Superior temporal gyrus (tissue), 1 donor: ENCODE measurements around the gene HDAC9.

Source experiments
- DNase-seq: peaks from one replicate; pipeline ENCODE4 v3.0.0-alpha.2; 2016; ENCODE audit errors: extremely low spot score

Gene HDAC9

GRCh38 chr7:18494821-18495408 lies 634 bp upstream of the HDAC9 start:
- DNase-seq = peak; percentile 84

- DNase-seq = peak; percentile 82
Measured at GRCh38 chr7:18496341-18496700, 772 bp downstream of the HDAC9 start.

DNA sequence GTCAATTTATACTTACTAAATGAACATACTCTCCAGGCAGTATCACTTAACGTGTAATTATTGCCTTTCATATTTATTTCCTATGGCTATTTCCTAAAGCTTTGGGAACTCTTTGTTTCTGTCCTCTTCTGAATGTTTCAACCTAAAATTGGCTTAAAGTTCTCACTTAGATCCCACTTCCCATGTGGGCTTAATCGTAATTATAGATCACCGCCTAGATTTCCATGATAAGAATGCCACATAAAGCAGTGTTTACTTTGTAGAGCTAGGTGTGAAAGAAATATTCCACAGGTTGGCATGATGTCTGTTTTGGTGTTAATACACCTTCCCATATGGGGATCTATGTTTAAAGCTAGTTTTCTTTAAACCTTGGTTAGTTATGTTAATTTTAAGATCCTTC lies 1.5 kb downstream of the HDAC9 start:
- peak; percentile 63 for DNase-seq

- DNase-seq = peak; percentile 69
Measured at GRCh38 chr7:18497800-18498199, 2.3 kb downstream of the HDAC9 start.

GRCh38 chr7:18498341-18498740 lies 2.8 kb downstream of the HDAC9 start:
- peak; percentile 66 for DNase-seq

DNA sequence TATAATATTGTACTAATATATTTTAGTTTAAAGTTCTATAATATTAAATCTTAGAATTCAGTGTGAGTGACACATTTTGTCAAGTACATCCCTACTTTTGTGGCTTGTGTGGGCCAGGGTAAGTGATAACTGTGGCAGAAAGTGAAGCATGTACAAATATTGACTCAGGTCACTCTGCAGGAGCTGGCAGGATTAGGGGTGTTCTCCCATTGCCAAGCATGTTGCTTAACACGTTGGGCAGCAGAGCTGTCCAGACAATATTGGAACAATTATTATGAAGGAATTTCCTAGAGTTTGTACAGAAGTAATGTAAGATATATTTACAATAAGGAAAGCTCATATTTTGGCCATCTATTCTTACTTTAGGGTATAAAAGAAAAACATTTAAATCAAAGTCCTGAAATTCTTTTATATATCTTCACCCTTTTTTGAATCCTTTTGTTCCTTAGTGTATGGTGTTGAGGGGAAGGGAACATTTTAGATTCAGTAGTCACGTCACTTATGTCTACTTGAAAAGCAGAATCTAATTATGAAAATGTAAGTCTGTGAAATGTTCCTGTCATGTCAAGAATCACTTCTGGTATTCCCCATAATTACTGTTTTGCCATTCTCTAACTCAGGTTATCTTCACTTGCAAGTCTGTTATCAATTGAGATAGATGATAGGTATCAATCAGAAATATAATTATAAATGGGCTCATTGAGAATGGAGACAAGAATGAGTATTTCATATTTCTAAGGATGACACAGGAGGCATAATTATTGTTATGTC lies 4.0 kb downstream of the HDAC9 start:
- no peak for DNase-seq

DNA sequence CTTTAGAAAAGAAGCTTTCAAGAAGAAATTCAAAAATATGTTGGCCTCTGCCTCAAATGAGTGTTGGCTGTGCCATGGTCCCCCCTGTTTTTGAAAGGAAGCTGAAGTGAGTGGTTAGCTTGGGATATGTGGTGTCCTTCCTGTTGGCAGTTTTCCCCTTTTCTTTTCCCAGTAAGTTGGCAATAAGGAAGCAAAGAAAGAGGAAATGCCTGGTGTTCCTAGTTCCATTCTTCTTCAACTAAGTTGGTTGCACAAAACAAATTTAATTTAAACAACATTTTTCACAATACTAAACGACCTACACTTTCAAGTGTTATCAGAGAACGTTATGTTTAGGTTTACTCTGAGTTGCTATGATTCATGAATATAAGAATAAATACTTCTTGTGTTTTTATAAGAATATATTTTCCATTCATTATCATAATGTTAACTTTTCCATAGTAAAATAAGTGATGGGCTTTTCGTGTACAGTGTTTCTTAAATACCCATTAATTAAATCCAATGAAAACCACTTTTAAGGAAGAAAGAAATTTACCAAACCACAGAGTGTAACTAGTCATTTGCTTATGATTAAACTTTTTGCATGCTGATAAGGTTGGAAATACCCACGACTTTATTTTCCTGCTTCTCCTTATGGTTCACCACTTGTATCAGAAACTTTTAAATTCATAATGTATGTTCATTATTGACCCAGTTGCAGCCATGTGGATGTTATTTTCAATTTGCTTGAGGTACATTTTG lies 7.7 kb downstream of the HDAC9 start:
- DNase-seq = no peak

- DNase-seq = no peak
Measured at GRCh38 chr7:18504965-18505364, 9.4 kb downstream of the HDAC9 start.

- no peak for DNase-seq
Measured at GRCh38 chr7:18505870-18506460, 10.4 kb downstream of the HDAC9 start.

GRCh38 chr7:18508443-18509427 lies 13.2 kb downstream of the HDAC9 start:
- no peak for DNase-seq

DNA sequence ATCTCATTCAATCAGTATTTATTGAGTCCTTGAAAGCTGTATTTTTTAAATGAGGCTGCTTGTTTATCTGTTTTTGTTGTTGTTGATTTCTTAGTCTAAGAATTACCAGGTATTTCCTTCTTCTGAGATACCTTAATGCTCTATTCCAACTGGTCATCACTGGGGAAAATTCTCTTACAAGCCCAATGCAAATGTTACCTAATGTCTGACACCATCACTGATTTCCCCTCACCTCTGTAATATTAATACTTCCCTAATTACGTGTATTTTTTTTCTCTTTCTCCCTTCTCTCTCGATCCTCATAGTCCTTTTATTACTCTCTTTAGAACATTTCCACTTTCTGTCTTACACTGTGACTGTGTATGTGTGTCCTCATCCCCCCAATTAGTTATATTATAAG lies 13.9 kb downstream of the HDAC9 start:
- no peak for DNase-seq

- no peak for DNase-seq
Measured at GRCh38 chr7:18511351-18512140, 16.0 kb downstream of the HDAC9 start.

DNA sequence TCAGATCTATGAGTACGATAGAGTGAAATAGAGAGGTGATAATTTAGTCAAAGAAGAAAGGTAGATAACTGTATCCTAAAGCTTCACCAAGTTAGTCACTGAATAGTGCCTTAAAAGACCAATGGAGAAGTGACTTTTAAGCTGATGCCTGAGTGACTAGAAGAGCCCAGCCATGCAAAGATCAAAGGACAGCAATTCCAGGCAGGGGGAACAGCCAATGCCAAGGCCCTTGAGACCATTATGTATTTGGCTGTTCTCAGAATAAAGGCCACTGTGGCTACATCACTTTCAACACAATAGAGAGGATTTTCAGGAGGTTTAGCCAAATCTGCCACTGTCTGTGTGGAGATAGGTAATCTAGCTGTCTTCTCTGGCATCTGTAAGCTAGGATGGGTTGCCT lies 17.8 kb downstream of the HDAC9 start:
- no peak for DNase-seq

- no peak for DNase-seq
Measured at GRCh38 chr7:18515067-18515466, 19.5 kb downstream of the HDAC9 start.

- DNase-seq = no peak
Measured at GRCh38 chr7:18517646-18518045, 22.1 kb downstream of the HDAC9 start.

DNA sequence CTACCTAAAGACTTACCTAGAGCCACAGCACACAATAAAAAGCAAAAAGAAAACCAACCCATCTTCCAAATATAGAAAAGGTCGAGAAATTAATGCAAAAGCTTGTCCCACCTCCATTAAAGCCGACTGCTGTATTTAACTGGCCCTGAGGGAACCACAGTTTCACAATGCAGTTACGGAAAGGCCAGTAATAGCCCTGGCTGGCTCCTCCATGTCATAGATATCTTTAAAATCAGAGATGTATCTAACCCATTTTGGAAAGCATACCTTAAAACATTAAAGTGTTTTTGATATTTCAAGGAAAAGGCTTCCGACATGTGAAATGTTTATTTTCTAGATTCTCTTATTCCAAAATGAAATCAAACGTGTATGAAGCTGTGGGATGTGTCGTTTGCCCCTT lies 23.0 kb downstream of the HDAC9 start:
- DNase-seq = no peak

- peak; percentile 52 for DNase-seq
Measured at GRCh38 chr7:18520450-18521235, 25.1 kb downstream of the HDAC9 start.

DNA sequence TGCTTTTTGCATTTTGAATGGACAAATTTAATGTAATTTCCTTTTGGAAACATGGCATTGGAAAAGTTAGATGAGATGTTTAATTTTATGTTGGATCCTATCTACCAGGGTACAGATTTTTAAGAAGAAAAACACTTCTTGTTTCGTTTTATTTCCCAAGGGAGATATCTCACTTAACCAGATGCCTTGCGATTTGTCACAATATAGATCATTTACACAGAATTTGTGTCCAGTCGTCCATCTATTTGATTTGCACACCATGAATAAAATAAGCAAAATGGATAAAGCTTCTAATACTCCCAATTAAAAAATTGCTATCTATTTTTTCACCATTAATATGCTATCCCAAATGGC lies 25.7 kb downstream of the HDAC9 start:
- no peak for DNase-seq

- peak; percentile 70 for DNase-seq
Measured at GRCh38 chr7:18521945-18522566, 26.5 kb downstream of the HDAC9 start.
